Activated T-cell treated with anti-CD3 and anti-CD28 coated beads, Interleukin-2, amount 50 U/mL, for 48 hours (primary cell): Measurements from ENCODE around the gene S100A3.

Experiments used
- DNase-seq, 2 experiments: peaks; one replicate each; pipeline ENCODE4 v3.0.0-alpha.2; 2020

S100A3 gene

GRCh38 chr1:153547560-153548551, 1.2 kb downstream of the S100A3 start:
- DNase-seq, result no peak

GRCh38 chr1:153546796-153547559, 2.1 kb downstream of the S100A3 start:
- no peak for DNase-seq

GRCh38 chr1:153546371-153546770, 2.7 kb downstream of the S100A3 start:
- no peak for DNase-seq

GRCh38 chr1:153545067-153546055, 3.7 kb downstream of the S100A3 start, which contains the start of gene S100A4:
TSS of gene S100A4 (minus strand) at chr1:153545806. CDS start at chr1:153544794, 1,012 bp downstream.
- DNase-seq, result peak; percentile 97 to 98

GRCh38 chr1:153544453-153545066, 4.5 kb downstream of the S100A3 start:
- DNase-seq, result no peak

- DNase-seq, result no peak
Observed at GRCh38 chr1:153543736-153544135, 5.3 kb downstream of the S100A3 start.

- DNase-seq, result no peak
Observed at GRCh38 chr1:153542956-153543711, 5.9 kb downstream of the S100A3 start.

GRCh38 chr1:153541641-153542590, 7.1 kb downstream of the S100A3 start:
- DNase-seq, result peak; percentile 22 to 23

- peak; percentile 64 to 67 for DNase-seq
Observed at GRCh38 chr1:153540394-153541361, 8.4 kb downstream of the S100A3 start, which contains the start of gene S100A5. TSS of gene S100A5 (minus strand) at chr1:153540934. CDS start at chr1:153540191, 743 bp downstream.

- DNase-seq, result no peak
Observed at GRCh38 chr1:153539395-153540093, 9.5 kb downstream of the S100A3 start.

GRCh38 chr1:153538315-153538821, 10.7 kb downstream of the S100A3 start:
- DNase-seq, result no peak

GRCh38 chr1:153537376-153537730, 11.7 kb downstream of the S100A3 start:
- no peak for DNase-seq

GRCh38 chr1:153536671-153537375, 12.2 kb downstream of the S100A3 start:
- DNase-seq, result no peak

- peak; percentile 84 to 87 for DNase-seq
Observed at GRCh38 chr1:153536012-153536670, 12.9 kb downstream of the S100A3 start.

- peak; percentile 68 to 71 for DNase-seq
Observed at GRCh38 chr1:153535242-153536011, 13.6 kb downstream of the S100A3 start, which contains the start of gene S100A6. TSS of gene S100A6 (minus strand) at chr1:153535991. CDS start at chr1:153535339, 652 bp downstream.

GRCh38 chr1:153534925-153535241, 14.2 kb downstream of the S100A3 start:
- peak in 1 of 2 experiments; percentile 23 for DNase-seq
